ENCODE data around the gene MCOLN2. TPM values are rescaled to one million over a fixed set of nuclear protein-coding genes. Genes with fewer than 3 reads are reported as not detected.

MCOLN2 gene
- total and polyA plus RNA-seq, 2 of the 8 experiments (the other 6 are each of a cell fraction or from before 2014, with no cell fraction given), result 1.7 to 6.1 TPM

DNA sequence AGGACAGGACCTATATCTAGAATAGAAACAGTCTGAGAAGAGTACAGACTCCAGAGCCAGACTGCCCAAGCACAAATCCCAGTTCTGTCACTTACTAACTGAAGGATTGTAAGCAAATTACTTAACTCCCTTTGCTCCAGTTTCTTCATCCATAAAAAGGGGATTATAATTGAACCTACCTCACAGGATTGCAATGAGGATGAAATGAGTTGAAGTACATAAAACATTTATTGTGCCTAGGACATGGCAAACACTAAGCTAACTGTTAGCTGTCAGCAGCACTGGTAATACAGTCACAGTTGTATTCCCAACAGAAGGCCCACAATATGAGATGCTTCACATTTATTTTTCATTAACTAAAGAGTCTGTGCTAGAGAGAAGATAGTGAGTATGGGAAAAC, 33.9 kb downstream of the MCOLN2 start:
- Histone ChIP-seq H3K27ac (ENCODE audit: low read depth, low read length) (no peak overlapping the region), H3K56ac (replicated peaks; ENCODE audit: insufficient read length, low read depth, low read length) (no peak overlapping the region), H4K5ac (ENCODE audit: insufficient read length, low read depth, low read length) (no peak overlapping the region), H2AFZ (ENCODE audit: low read length) (no peak overlapping the region), H3K9me3 (ENCODE audit: insufficient read depth in 2 of 2, low read depth in 1 of 2, low read length in 1 of 2) (no peaks in the 10 kb centered on the region; a peak in 1 of 4 replicates), H2BK12ac (ENCODE audit: low read depth, low read length) (no peak overlapping the region), H3K14ac (ENCODE audit: insufficient read length) (no peak overlapping the region), H3K9ac (replicated peaks in 1 of 4; ENCODE audit: extremely low read depth in 1 of 4, low read depth in 3 of 4, low read length in 3 of 4) (no peak overlapping the region), H3K23ac (ENCODE audit: insufficient read length) (no peak overlapping the region), H4K8ac (ENCODE audit: extremely low read depth, insufficient read depth, low read length) (no peak overlapping the region), H3K27me3 (replicated peaks in 1 of 4; ENCODE audit: control insufficient read depth in 3 of 4, extremely low read depth in 1 of 4, insufficient read depth in 3 of 4, low read length in 3 of 4) (no peaks in the 10 kb centered on the region), H3K4me1 (replicated peaks in 1 of 4; ENCODE audit: control insufficient read depth in 3 of 4, insufficient read depth in 4 of 4, low read length in 3 of 4) (no peaks in the 10 kb centered on the region), H2BK20ac (ENCODE audit: low read length) (no peak overlapping the region), H3K79me2 (ENCODE audit: control insufficient read depth in 1 of 2, insufficient read depth in 2 of 2, low read length in 2 of 2) (no peaks in the 10 kb centered on the region), H3K23me2 (ENCODE audit: low read depth, low read length) (no peaks in the 10 kb centered on the region; the same call in 1 of the 2 replicates), H3K4ac (replicated peaks; ENCODE audit: insufficient read length, low read depth, low read length) (no peak overlapping the region), H3K4me2 (ENCODE audit: insufficient read depth in 1 of 2, low read depth in 2 of 2, low read length in 2 of 2) (no peak overlapping the region), H2BK120ac (replicated peaks; ENCODE audit: low read depth, low read length) (no peak overlapping the region), H4K91ac (replicated peaks; ENCODE audit: insufficient read length, low read length) (no peak overlapping the region), H3K36me3 (ENCODE audit: control insufficient read depth in 2 of 4, insufficient read depth in 4 of 4, low read length in 3 of 4) (no peaks in the 10 kb centered on the region), H2AK5ac (ENCODE audit: low read depth, low read length) (no peak overlapping the region), H4K20me1 (replicated peaks in 1 of 2; ENCODE audit: control insufficient read depth in 1 of 2, insufficient read depth in 2 of 2, low read length in 2 of 2) (peaks cover 0 to 1% of the 10 kb centered on the region in 2 experiments), H3K79me1 (ENCODE audit: low read depth, low read length) (no peaks in the 10 kb centered on the region), H2BK15ac (ENCODE audit: low read length) (no peak overlapping the region), H3K4me3 (ENCODE audit: extremely low read depth in 1 of 4, insufficient read depth in 2 of 4, low read depth in 3 of 4, low read length in 4 of 4) (no peak overlapping the region), H3K18ac (ENCODE audit: extremely low read depth, low read length) (no peak overlapping the region), H2BK5ac (ENCODE audit: low read depth, low read length) (no peak overlapping the region)
- FAIRE-seq (no peak), DNase-seq (ENCODE audit: low read depth in 1 of 2, low spot score in 2 of 2) (no peak)
- ChIA-PET CTCF (ENCODE audit: partially characterized antibody) (interaction anchor here (1.0 kb wide), 1 partner anchor 18 kb away, joined by 5 read pairs; no protein-coding TSS in a partner anchor), POLR2A (ENCODE audit: partially characterized antibody) (no interaction called here)
- TF ChIP-seq CHD1 (IDR thresholded peaks at IDR 0.05; ENCODE audit: low read depth, low read length) (no peak), POU5F1 (IDR thresholded peaks at IDR 0.05; ENCODE audit: low read depth, low read length) (no peak), JUN (IDR thresholded peaks at IDR 0.05; ENCODE audit: low read depth, low read length) (no peak), KDM5A (IDR thresholded peaks at IDR 0.05; ENCODE audit: low read length) (no peak), FOSL1 (IDR thresholded peaks at IDR 0.05; ENCODE audit: insufficient read depth, low read depth, low read length) (no peak), EZH2 (IDR thresholded peaks at IDR 0.05; ENCODE audit: low read depth, low read length, severe bottlenecking) (no peak), SIRT6 (IDR thresholded peaks at IDR 0.05; ENCODE audit: low read length) (no peak), NANOG (IDR thresholded peaks at IDR 0.05; ENCODE audit: insufficient read depth, low read depth, low read length, poor library complexity, severe bottlenecking) (no peak), ASH2L (IDR thresholded peaks at IDR 0.05; ENCODE audit: low read length) (no peak), SIX5 (IDR thresholded peaks at IDR 0.05; ENCODE audit: low read depth, low read length) (no peak), SUZ12 (IDR thresholded peaks at IDR 0.05; ENCODE audit: low read length) (no peak), KDM1A (IDR thresholded peaks at IDR 0.05; ENCODE audit: borderline replicate concordance, low read length) (no peak), PHF8 (conservative IDR thresholded peaks at IDR 0.05; ENCODE audit: low read depth, low read length) (no peak), CHD2 (IDR thresholded peaks at IDR 0.05; ENCODE audit: low read length) (no peak), GABPA (IDR thresholded peaks at IDR 0.05; ENCODE audit: borderline replicate concordance, insufficient read depth, low read length) (no peak)
- TF ChIP-seq, protein P1, sequence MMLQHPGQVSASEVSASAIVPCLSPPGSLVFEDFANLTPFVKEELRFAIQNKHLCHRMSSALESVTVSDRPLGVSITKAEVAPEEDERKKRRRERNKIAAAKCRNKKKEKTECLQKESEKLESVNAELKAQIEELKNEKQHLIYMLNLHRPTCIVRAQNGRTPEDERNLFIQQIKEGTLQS (IDR thresholded peaks at IDR 0.05; ENCODE audit: insufficient read depth, low read depth, low read length), result no peak

Data from H1 (cell line).